ENCODE results near the gene ZNF385C.

GRCh38 chr17:42005166-42005565 is 93.1 kb downstream of the ZNF385C start:
- TF ChIP-seq POLR2A (IDR thresholded peaks at IDR 0.05) (no peak), EP300 (IDR thresholded peaks at IDR 0.05) (no peak), CTCF (IDR thresholded peaks at IDR 0.05) (no peak)
